Endodermal cell (in vitro differentiated cells): ENCODE measurements around the gene PRUNE1. TPM values are rescaled to one million over a fixed set of nuclear protein-coding genes. Genes with fewer than 3 reads are reported as not detected.

ENCODE experiments used
- DNase-seq: peaks from one replicate; pipeline ENCODE4 v3.0.0-alpha.2; 2017
- H3K27ac ChIP-seq: 2 replicates; pipeline ENCODE4 v1.5.1; 2013; ENCODE audit warnings: mild to moderate bottlenecking, low read depth, low read length, moderate library complexity
- H3K27me3 ChIP-seq: 2 replicates; pipeline ENCODE4 v1.6.1; 2013; ENCODE audit warnings: mild to moderate bottlenecking, low read length, moderate library complexity; ENCODE audit not compliant: insufficient read depth, control insufficient read depth, poor library complexity, severe bottlenecking
- H3K36me3 ChIP-seq: 2 replicates; pipeline ENCODE4 v1.7.0; 2013; ENCODE audit warnings: mild to moderate bottlenecking, low read length, moderate library complexity; ENCODE audit not compliant: control insufficient read depth, insufficient read depth
- H3K4me1 ChIP-seq: one replicate; pipeline ENCODE4 v1.7.0; 2013; ENCODE audit warnings: low read length; ENCODE audit not compliant: control insufficient read depth, insufficient read depth
- H3K4me3 ChIP-seq: 2 replicates; pipeline ENCODE4 v1.5.1; 2013; ENCODE audit warnings: mild to moderate bottlenecking, low read length, moderate library complexity
- H3K9ac ChIP-seq: 2 replicates; pipeline ENCODE4 v1.6.1; 2013; ENCODE audit warnings: mild to moderate bottlenecking, low read length, moderate library complexity; ENCODE audit not compliant: poor library complexity, severe bottlenecking; ENCODE audit errors: extremely low read depth
- H3K9me3 ChIP-seq: 2 replicates; pipeline ENCODE4 v1.6.1; 2013; ENCODE audit warnings: mild to moderate bottlenecking, low read length, moderate library complexity; ENCODE audit not compliant: control insufficient read depth
- H3K27ac Mint-ChIP-seq: 2 replicates; pipeline ENCODE4 v1.8.0; 2020; ENCODE audit warnings: mixed read lengths
- H3K27me3 Mint-ChIP-seq: 2 replicates; pipeline ENCODE4 v1.8.0; 2021; ENCODE audit warnings: mild to moderate bottlenecking, mixed read lengths; ENCODE audit not compliant: insufficient read depth
- H3K36me3 Mint-ChIP-seq: 2 replicates; pipeline ENCODE4 v1.8.0; 2020; ENCODE audit warnings: low read depth, mixed read lengths
- H3K4me1 Mint-ChIP-seq: 2 replicates; pipeline ENCODE4 v1.8.0; 2020; ENCODE audit warnings: mixed read lengths
- H3K4me3 Mint-ChIP-seq: 2 replicates; pipeline ENCODE4 v1.8.0; 2020; ENCODE audit warnings: mild to moderate bottlenecking, moderate library complexity, mixed read lengths
- H3K9me3 Mint-ChIP-seq: 2 replicates; pipeline ENCODE4 v1.8.0; 2020; ENCODE audit warnings: mild to moderate bottlenecking, mixed read lengths
- CTCF ChIP-seq: fragments of 200-600 bp; sonication (generic); conservative IDR thresholded peaks from 2 replicates; pipeline ENCODE4 v1.5.0; 2021; ENCODE audit warnings: antibody characterized with exemption, mild to moderate bottlenecking
- WGBS, 2 experiments: methylation state at CpG; one replicate each; pipeline versions ENCODE4 v1.1.5 to v1.1.7; 2013; ENCODE audit warnings: missing lambda C conversion rate in 2 of 2, mixed read lengths in 1 of 2; ENCODE audit not compliant: insufficient coverage in 1 of 2, insufficient read length in 1 of 2; 5-methylcytosine and 5-hydroxymethylcytosine counted together
- total RNA-seq, 2 donors: library from RNA; stranded (reverse); fragmentation: NEBNext Ultra II Directional in 1 of 2; extraction: Animal tissue kit (Norgen Biotek cat#: 25700) in 1 of 2; gene quantifications; 2 replicates in 1 of 2; 3 replicates in 1 of 2; pipeline ENCODE4 v1.2.1, GENCODE V29; 2021

Gene PRUNE1
- total RNA-seq, 2 donors from 2014 or later = 23.8 to 29.3 TPM

- Histone ChIP-seq H3K27me3 (no peaks in the 10 kb centered on the region), H3K9me3 (no peaks in the 10 kb centered on the region), H3K9ac (peak overlapping the region; percentile 83), H3K27ac (no peak overlapping the region), H3K4me1 (peaks cover 9% of the 10 kb centered on the region), H3K36me3 (no peaks in the 10 kb centered on the region), H3K4me3 (peak overlapping the region; percentile 97)
- DNase-seq = no peak
- WGBS, 2 experiments = 74 to 84% methylated on average over 3 of the region's 3 CpGs
- Mint-ChIP-seq H3K27ac (peak overlapping the region; percentile 97), H3K36me3 (no peaks in the 10 kb centered on the region), H3K4me1 (peaks cover 34% of the 10 kb centered on the region), H3K4me3 (peak overlapping the region; percentile 98), H3K27me3 (no peaks in the 10 kb centered on the region), H3K9me3 (no peaks in the 10 kb centered on the region)
- no peak for TF ChIP-seq CTCF
Observed at GRCh38 chr1:151009206-151009587, 948 bp downstream of the PRUNE1 start.

DNA sequence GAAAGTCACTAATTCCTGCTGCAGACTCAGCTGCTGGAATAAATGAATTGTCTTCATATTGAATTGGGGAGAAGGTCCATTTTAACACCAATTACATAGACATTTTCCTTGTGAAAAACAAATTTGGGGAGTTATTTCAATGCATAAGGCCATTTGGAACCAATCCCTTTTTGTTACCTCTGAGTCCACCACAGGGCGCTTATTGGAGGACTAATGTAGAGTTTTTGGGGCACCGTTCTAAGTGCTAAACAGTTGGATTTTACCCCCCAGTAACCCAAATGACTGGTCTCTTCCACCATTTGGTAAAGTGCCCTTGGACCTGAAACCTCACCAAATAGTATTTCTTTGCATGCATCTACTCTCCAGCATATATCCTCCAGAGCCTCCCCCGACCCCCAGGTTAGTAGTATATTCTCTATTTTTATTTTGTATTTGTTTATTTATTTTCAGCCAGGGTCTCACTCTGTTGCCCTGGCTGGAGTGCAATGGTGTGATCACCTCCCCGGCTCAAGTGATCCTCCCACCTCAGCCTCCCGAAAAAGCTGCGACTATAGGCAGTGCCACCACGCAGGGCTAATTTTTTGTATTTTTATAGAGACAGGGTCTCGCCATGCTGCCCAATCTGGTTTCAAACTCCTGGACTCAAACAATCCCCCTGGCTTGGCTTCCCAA is 1.6 kb downstream of the PRUNE1 start:
- H3K27me3 Mint-ChIP-seq = no peaks in the 10 kb centered on the region
- H3K4me3 Mint-ChIP-seq = peak overlapping the region; percentile 98
- no peaks in the 10 kb centered on the region for H3K27me3 ChIP-seq
- H3K9me3 ChIP-seq = no peaks in the 10 kb centered on the region
- no peak overlapping the region for H3K27ac Mint-ChIP-seq
- no peaks in the 10 kb centered on the region for H3K36me3 Mint-ChIP-seq
- H3K4me3 ChIP-seq = peak overlapping the region; percentile 97
- WGBS, 2 experiments = 91 to 97% methylated on average over 7 to 8 of the region's 8 CpGs
- no peak for TF ChIP-seq CTCF
- no peaks in the 10 kb centered on the region for H3K9me3 Mint-ChIP-seq
- H3K9ac ChIP-seq = no peak overlapping the region
- peaks cover 34% of the 10 kb centered on the region for H3K4me1 Mint-ChIP-seq
- peaks cover 9% of the 10 kb centered on the region for H3K4me1 ChIP-seq
- no peak overlapping the region for H3K27ac ChIP-seq
- DNase-seq = no peak
- no peaks in the 10 kb centered on the region for H3K36me3 ChIP-seq

- 94 to 96% methylated on average over 3 of the region's 3 CpGs for WGBS, 2 experiments
- Mint-ChIP-seq H3K27me3 (no peaks in the 10 kb centered on the region), H3K4me3 (no peak overlapping the region), H3K27ac (no peak overlapping the region), H3K4me1 (peaks cover 33% of the 10 kb centered on the region), H3K9me3 (no peaks in the 10 kb centered on the region), H3K36me3 (no peaks in the 10 kb centered on the region)
- H3K36me3 ChIP-seq = no peaks in the 10 kb centered on the region
- H3K9me3 ChIP-seq = no peaks in the 10 kb centered on the region
- no peak for DNase-seq
- H3K27me3 ChIP-seq = no peaks in the 10 kb centered on the region
- no peak for TF ChIP-seq CTCF
- H3K27ac ChIP-seq = no peak overlapping the region
- H3K4me1 ChIP-seq = peaks cover 9% of the 10 kb centered on the region
- no peak overlapping the region for H3K4me3 ChIP-seq
- no peak overlapping the region for H3K9ac ChIP-seq
Observed at GRCh38 chr1:151010346-151010726, 2.1 kb downstream of the PRUNE1 start.
